ENCODE data around the gene MAPK4. TPM values are rescaled to one million over a fixed set of nuclear protein-coding genes. Genes with fewer than 3 reads are reported as not detected.
"Not testable (repeated sequence)": the region's sequence is repeated elsewhere in the genome, so short reads cannot be mapped to it uniquely, and the experiment has no call there.

The MAPK4 gene
- total and polyA plus RNA-seq, 10 of the 15 experiments (the other 5 are each of a cell fraction or from before 2014, with no cell fraction given): 0.03 to 0.11 (median 0.06) TPM; not detected in 4

GRCh38 chr18:50548160-50548559, 11.7 kb upstream of the MAPK4 start (continued):
- TF ChIP-seq E2F8 (IDR thresholded peaks at IDR 0.05; ENCODE audit: low read depth, partially characterized antibody) (no peak), NKRF (conservative IDR thresholded peaks at IDR 0.05) (no peak), IRF5 (IDR thresholded peaks at IDR 0.05; ENCODE audit: borderline replicate concordance) (no peak), NR2C2 (IDR thresholded peaks at IDR 0.05; ENCODE audit: borderline replicate concordance, control insufficient read depth, insufficient read length, low read depth) (no peak)

DNA sequence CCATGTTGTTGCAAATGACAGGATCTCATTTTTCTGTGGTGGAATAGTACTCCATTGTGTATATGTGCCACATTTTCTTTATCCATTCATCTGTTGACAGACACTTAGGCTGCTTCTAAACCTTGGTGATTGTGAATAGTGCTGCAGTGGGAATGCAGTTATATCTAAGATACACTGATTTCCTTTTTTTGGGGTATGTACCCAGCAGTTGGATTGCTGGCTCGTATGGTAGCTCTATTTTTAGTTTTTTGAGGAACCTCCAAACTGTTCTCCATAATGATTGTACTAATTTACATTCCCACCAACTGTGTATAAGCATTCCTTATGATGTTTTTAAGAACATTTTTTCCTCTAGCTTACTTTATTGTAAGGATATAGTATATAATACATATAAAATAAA, 8.2 kb upstream of the MAPK4 start:
- DNase-seq (ENCODE audit: low read depth, low spot score); SMC1A ChIA-PET (ENCODE audit: uncharacterized antibody, unreplicated experiment); in situ Hi-C loops (cut with MboI); intact Hi-C loops (cut with micrococcal nuclease; ENCODE audit: unreplicated experiment); H3K4me2 ChIP-seq (ENCODE audit: control insufficient read depth, insufficient read depth); H3K9me3 ChIP-seq (replicated peaks; ENCODE audit: control insufficient read depth, insufficient read depth, low read length); H3K79me2 ChIP-seq (ENCODE audit: control insufficient read depth, insufficient read depth, low read length); H3K27ac ChIP-seq (ENCODE audit: control insufficient read depth, insufficient read depth); H3K4me3 ChIP-seq; BruUV-seq (replicated peaks); FAIRE-seq; H3K9ac ChIP-seq (ENCODE audit: control insufficient read depth, insufficient read depth, low read length); RAD21 ChIA-PET (ENCODE audit: unreplicated experiment); H3K36me3 ChIP-seq (ENCODE audit: control insufficient read depth in 2 of 2, insufficient read depth in 2 of 2, low read length in 1 of 2); H3K4me1 ChIP-seq (ENCODE audit: control insufficient read depth, insufficient read depth, low read length); CTCF ChIA-PET; H4K20me1 ChIP-seq (ENCODE audit: control insufficient read depth, insufficient read depth); H3K27me3 ChIP-seq (replicated peaks in 1 of 2; ENCODE audit: control insufficient read depth in 2 of 2, insufficient read depth in 2 of 2, low read length in 1 of 2); H2AFZ ChIP-seq (ENCODE audit: control insufficient read depth, low read depth, low read length); POLR2A ChIA-PET; ATAC-seq: not testable (repeated sequence)
- WGBS (ENCODE audit: insufficient coverage, insufficient replicate concordance, low lambda C conversion rate, missing lambda C conversion rate): 0% methylated on average over 1 of the region's 1 CpG

Measured in GM12878 (cell line).